ENCODE data around the gene KBTBD8. TPM values are rescaled to one million over a fixed set of nuclear protein-coding genes. Genes with fewer than 3 reads are reported as not detected.

The KBTBD8 gene
- total RNA-seq, 6 experiments from 2014 or later, result 0.50 to 2.2 (median 1.2) TPM

DNA sequence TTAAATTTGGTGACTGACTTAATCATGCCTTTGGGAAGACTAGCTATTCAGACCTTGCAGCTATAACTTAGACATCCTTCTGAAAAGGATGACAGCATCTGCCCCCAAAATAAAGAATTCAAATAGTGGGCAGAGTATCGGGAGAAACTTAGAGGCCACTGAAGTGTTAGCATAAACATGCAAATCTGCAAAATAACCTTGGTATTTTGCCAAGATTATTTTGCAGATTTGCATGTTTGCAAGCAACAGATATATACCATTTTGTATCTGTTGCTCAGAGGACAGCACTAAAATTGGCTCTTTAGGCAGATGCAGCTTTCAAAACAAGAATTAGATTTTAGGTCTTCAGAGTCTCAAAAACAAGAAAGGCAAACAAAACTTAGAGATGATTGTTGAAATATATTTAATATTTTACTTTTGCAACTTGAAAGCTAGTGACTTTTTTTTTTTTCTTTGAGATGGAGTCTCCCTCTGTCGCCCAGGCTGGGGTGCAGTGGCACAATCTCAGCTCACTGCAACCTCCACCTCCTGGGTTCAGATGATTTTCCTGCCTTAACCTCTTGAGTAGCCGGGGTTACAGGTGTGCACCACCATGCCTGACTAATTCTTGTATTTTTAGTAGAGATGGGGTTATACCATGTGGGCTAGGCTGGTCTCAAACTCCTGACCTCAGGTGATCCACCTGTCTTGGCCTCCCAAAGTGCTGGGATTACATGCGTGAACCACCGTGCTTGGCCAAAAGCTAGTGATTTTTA is 47.8 kb downstream of the KBTBD8 start:
- ATAC-seq (no peak), DNase-seq (no peak)
- Histone ChIP-seq H3K27ac (no peak overlapping the region), H3K27me3 (no peaks in the 10 kb centered on the region), H3K4me1 (no peaks in the 10 kb centered on the region), H3K4me3 (no peak overlapping the region), H3K36me3 (no peaks in the 10 kb centered on the region), H3K9me3 (no peaks in the 10 kb centered on the region)
- WGBS (ENCODE audit: insufficient coverage, low coverage, low lambda C conversion rate, missing lambda C conversion rate), result 66% methylated on average over 5 of the region's 5 CpGs
- TF ChIP-seq, protein P1, sequence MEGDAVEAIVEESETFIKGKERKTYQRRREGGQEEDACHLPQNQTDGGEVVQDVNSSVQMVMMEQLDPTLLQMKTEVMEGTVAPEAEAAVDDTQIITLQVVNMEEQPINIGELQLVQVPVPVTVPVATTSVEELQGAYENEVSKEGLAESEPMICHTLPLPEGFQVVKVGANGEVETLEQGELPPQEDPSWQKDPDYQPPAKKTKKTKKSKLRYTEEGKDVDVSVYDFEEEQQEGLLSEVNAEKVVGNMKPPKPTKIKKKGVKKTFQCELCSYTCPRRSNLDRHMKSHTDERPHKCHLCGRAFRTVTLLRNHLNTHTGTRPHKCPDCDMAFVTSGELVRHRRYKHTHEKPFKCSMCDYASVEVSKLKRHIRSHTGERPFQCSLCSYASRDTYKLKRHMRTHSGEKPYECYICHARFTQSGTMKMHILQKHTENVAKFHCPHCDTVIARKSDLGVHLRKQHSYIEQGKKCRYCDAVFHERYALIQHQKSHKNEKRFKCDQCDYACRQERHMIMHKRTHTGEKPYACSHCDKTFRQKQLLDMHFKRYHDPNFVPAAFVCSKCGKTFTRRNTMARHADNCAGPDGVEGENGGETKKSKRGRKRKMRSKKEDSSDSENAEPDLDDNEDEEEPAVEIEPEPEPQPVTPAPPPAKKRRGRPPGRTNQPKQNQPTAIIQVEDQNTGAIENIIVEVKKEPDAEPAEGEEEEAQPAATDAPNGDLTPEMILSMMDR (IDR thresholded peaks at IDR 0.05), result no peak
- TF ChIP-seq POLR2A (IDR thresholded peaks at IDR 0.05), result no peak
- intact Hi-C loops (cut with DNase I), result no loop called here

GRCh38 chr3:67047051-67047450 is 48.9 kb downstream of the KBTBD8 start:
- H3K36me3 ChIP-seq, result no peaks in the 10 kb centered on the region
- no peaks in the 10 kb centered on the region for H3K27me3 ChIP-seq
- H3K27ac ChIP-seq, result no peak overlapping the region
- DNase-seq (no peak), ATAC-seq (no peak)
- no peaks in the 10 kb centered on the region for H3K4me1 ChIP-seq
- no peak overlapping the region for H3K4me3 ChIP-seq
- TF ChIP-seq, protein P1 (IDR thresholded peaks at IDR 0.05), result no peak
- TF ChIP-seq POLR2A (IDR thresholded peaks at IDR 0.05), result no peak
- intact Hi-C loops (cut with DNase I), result no loop called here
- WGBS (ENCODE audit: insufficient coverage, low coverage, low lambda C conversion rate, missing lambda C conversion rate), result 37% methylated on average over 2 of the region's 2 CpGs
- H3K9me3 ChIP-seq, result no peaks in the 10 kb centered on the region

- no peaks in the 10 kb centered on the region for H3K9me3 ChIP-seq
- no peak for ATAC-seq
- H3K36me3 ChIP-seq, result no peaks in the 10 kb centered on the region
- no peaks in the 10 kb centered on the region for H3K4me1 ChIP-seq
- no peak for TF ChIP-seq POLR2A (IDR thresholded peaks at IDR 0.05)
- TF ChIP-seq, protein P1 (IDR thresholded peaks at IDR 0.05), result no peak
- H3K27ac ChIP-seq, result no peak overlapping the region
- H3K27me3 ChIP-seq, result no peaks in the 10 kb centered on the region
- 59% methylated on average over 2 of the region's 2 CpGs for WGBS (ENCODE audit: insufficient coverage, low coverage, low lambda C conversion rate, missing lambda C conversion rate)
- intact Hi-C loops (cut with DNase I), result no loop called here
- DNase-seq, result no peak
- H3K4me3 ChIP-seq, result no peak overlapping the region
Observed at GRCh38 chr3:67048067-67048714, 50.1 kb downstream of the KBTBD8 start.

DNA sequence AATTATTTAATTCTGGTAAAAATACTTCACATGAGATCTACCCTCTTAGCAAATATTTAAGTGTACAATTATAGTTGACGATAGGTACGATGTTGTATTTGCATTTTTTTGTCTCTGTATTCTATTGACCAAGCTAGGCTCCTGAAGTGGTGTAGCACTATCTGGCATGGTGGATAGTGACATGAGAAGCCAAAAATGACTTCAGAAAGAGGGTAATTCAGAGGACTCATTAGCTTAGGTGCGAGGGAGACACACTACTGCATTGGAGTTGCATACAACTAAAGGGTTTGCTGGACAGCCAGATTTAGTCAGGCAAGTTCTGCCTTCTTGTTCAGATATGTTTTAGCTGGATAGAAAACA is 50.6 kb downstream of the KBTBD8 start:
- Histone ChIP-seq H3K36me3 (no peaks in the 10 kb centered on the region), H3K27ac (no peak overlapping the region), H3K27me3 (no peaks in the 10 kb centered on the region), H3K4me3 (no peak overlapping the region), H3K4me1 (no peaks in the 10 kb centered on the region), H3K9me3 (no peaks in the 10 kb centered on the region)
- no peak for DNase-seq
- TF ChIP-seq, protein P1 (IDR thresholded peaks at IDR 0.05), result no peak
- ATAC-seq, result no peak
- intact Hi-C loops (cut with DNase I), result no loop called here
- WGBS (ENCODE audit: insufficient coverage, low coverage, low lambda C conversion rate, missing lambda C conversion rate), result 73% methylated on average over 3 of the region's 3 CpGs
